ENCODE results near the gene SHROOM2.
"Not testable (repeated sequence)": the region's sequence is repeated elsewhere in the genome, so short reads cannot be mapped to it uniquely, and the experiment has no call there.

The SHROOM2 gene

GRCh38 chrX:9842541-9842940, 56.3 kb downstream of the SHROOM2 start:
- no peak for DNase-seq

DNA sequence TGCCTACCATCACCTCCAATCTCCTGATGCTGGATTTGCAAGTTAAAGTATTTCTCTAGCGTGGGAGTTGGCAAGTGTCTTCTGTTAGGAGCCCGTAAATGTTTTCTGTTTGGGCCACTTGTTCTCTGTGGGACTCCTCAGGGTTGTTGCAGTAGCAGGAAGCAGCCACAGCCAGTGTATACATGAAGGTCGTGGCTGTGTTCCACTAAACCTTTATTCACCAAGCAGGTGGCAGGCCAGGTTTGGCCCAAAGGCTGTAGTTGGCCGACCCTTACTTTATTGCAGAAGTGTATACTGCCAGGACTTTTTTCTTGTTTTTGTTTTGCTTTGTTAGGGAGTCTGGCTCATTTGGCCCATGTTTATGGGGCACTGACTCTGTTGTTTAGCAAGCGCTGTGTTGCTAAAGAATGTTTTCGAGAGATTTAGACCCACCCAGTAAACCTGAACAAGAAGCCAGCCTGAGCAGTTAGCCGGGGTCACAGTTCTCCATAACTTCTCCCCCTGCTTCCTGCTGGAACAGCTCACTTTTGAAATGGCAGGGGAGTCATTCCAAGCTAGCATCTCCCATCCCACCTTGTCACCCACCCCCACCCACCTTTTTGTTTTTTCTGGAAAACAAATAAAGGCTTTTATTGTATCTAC, 58.8 kb downstream of the SHROOM2 start:
- DNase-seq: no peak

DNA sequence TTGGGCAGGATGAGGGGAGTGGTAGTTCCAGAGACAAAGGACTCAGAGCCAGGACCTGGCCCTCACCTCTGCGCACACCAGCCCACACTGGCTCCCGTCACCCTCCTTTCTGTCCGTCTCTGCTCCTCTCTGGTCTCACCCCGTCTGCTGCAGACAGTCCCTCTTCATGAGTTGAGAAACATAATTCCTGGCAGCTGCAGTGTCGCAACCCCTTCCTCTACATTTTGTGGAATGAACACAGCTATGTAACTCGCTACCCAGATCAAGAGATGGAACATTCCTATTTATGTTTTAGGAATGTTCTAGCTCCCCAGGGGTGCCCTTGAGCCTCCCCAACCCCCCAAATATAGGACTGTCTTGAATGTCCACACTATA, 59.3 kb downstream of the SHROOM2 start:
- no peak for DNase-seq

DNA sequence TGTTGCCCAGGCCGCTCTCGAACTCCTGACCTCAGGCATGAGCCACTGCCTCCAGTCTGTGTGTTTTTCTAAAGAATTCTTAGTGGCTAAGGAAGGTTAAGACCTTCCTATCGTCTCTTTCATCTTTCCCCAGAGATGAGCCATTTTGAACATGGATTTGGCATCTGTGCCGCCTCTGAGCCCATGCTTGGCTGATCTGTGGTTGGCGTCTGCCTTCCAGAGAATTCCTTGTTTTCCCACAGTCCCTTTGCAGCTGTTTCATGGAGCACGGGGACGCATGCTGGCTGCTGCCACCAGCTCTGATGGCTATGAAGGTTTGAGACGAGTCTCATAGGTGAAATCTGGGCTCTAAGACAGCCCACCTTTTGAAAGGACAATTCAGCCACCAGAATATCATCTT, 60.4 kb downstream of the SHROOM2 start:
- DNase-seq: no peak

DNA sequence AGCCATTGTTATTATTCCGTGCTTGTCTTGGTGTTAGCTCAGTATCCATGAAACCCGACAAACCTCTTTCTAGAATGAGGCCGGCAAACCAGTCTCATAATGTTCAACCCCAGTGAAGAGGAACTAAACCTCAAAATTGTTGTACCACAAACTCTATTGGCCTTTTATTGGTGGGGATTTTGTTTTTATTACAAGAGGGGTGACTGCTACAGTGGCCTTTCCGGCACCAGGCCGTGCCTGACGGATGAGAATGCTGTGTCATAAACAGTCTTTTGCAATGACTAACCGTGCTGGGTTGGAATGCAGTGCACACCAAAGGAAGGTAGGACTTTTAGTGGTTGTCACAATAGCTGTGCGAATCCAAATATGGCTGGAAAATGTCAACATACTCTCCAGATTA, 60.8 kb downstream of the SHROOM2 start:
- DNase-seq: no peak

DNA sequence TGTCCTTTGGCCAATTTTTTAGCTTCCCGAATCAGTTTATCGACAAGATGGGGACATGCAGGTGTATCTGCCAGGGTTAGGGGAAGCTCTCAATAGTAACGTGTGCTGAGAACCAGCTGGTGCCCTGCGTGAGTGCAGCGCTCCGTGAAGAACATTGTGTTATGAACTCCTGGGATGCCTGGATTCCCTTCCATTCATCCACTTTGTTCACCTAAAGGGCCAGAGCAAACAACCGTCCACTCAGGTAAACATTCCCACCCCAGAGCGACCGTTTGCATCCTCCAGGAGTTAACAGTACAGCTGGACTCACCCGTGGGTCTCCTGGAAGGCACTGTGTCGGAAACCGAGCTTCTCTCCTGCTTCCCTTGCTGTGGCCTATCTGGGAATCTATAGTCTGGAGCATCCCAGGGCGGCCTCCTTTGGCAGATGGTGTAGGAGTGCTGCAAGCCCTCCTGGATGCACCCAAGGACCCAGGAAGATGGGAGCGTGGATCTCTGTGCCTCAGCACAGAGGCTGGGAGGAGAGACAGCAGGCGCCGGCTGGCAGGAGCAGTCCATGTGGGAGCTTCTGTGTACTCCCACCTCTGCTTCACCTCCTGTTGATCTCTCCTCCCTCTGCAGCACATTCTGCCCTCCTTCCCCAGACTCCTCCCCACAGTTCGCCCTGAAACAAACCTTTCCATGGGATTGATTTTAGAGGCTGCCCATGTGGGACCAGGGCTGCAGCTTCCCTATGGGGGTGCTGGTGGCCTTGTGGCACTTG, 62.7 kb downstream of the SHROOM2 start:
- DNase-seq: no peak

- DNase-seq: no peak
Observed at GRCh38 chrX:9851890-9852289, 65.7 kb downstream of the SHROOM2 start.

- DNase-seq: no peak
Observed at GRCh38 chrX:9853307-9853706, 67.1 kb downstream of the SHROOM2 start.

GRCh38 chrX:9855561-9856283, 69.5 kb downstream of the SHROOM2 start:
- DNase-seq: no peak

DNA sequence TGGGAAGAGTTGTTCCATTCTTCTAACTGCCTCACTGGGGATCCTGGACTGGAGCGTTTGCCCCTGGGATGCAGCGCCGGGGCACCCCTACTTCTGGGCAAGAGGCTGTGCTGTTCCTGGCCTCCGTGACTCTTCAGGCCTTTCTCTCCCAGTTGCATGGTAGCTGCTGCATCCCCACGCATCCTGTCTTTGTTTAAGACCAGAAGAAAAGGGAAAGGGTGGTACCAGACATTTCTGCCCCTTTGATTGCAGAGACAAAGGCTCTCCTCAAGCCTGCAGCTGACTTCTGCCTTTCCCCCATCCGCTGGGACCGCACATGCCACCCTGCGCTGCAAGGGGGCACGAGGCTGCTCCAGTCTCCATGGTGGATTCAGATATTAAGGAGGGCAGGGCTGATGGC, 70.4 kb downstream of the SHROOM2 start:
- DNase-seq: no peak

DNA sequence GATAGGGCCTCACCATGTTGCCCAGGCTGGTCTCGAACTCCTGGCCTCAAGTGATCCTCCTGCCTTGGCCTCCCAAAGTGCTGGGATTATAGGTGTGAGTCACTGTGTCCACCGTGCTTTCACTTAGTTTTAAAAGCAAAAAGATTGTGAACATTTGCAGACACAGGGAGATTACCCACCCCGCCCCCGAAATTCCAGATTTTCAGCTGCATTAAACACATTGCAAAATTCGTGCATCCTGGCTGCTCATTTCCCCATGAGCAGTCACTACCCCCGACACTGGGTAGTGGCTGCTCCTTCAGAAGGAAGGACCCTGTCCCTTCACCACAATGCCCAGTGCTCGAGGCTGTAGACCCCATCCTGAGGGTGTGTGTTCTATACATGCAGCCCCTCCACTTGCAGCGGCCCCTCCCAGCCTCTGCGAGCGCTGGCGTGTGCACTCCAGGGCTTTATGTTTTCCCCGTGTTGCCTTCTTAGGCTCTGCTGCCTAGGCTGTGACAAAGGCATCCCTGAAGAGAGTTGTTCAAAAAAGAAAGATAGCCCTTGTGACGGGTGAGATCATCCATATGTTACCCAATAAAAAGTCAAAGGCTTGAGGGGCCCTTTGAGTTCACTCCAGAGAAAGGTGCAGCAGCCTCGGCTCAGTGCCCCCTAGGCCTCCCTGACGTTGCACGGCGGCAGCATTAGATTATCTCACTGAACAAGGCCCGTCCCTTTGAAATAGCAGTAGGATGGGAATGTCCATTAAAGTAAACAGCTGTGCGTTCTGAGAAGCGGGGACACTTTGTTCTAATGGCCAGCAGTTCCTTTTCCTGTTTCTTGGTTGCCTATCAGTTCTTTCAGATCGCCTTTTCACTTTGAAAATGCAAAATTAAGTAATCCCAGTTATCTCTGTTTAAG, 71.6 kb downstream of the SHROOM2 start:
- no peak for DNase-seq

- DNase-seq: not testable (repeated sequence)
Observed at GRCh38 chrX:9858684-9859083, 72.5 kb downstream of the SHROOM2 start.

- DNase-seq: no peak
Observed at GRCh38 chrX:9859711-9860555, 73.7 kb downstream of the SHROOM2 start.

DNA sequence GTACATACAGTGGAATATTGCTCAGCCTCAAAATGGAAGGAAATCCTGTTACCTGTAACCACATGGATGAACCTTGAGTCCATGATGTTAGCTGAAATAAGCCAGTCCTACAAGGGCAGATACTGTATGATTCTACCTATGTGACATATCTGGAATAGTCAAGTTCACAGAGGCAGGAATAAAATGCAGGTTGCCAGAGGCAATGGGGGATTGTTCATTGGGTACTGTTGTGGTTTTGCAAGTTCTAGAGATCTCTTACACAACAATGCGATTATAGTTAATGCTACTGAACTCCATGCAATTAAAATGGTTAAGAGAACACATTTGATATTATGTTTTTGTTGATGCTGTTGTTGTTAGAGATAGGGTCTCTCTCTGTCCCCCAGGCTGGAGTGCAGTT, 74.6 kb downstream of the SHROOM2 start:
- no peak for DNase-seq

DNA sequence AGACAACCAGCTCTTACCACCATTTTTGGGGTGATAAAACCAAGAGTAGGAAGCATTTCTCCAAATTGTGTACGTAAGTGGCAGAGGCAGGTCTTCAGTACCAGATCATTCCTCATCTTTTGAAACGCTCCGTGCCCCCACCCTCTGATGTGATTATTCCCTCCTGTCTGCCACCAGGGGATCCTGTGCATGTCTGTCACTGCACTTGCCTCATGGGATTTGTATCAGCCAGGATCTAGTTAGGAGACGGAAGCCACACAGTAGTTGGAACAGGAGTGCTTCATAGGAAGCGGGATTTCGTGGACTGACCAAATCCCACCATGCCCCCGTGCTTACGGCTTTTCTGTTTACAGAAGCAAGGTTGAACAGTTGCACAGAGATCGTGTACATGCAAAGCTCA, 75.5 kb downstream of the SHROOM2 start:
- DNase-seq: no peak

DNA sequence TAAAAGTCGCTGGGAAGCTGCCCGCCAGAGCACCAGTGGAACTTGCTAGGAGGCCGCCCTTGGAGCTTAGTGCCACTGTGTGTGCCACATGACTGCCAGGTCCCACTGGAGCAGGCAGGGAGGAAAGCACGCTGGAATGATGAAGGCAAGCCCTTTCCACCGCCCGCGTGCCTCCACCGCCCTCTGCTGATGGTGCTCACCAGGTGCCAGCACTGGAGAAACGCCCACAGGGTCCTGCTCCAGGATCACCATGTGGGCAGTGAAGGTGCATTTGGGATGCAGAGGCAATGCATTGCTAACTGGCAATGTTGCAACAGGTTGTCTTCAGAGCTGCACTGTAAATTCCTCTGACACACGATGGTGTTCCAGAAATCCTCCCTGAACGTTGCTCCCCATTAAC, 76.3 kb downstream of the SHROOM2 start:
- DNase-seq: no peak

GRCh38 chrX:9862953-9863352, 76.7 kb downstream of the SHROOM2 start:
- DNase-seq: no peak

- DNase-seq: no peak
Observed at GRCh38 chrX:9864011-9864410, 77.8 kb downstream of the SHROOM2 start.

GRCh38 chrX:9865804-9866472, 79.7 kb downstream of the SHROOM2 start:
- DNase-seq: no peak

- no peak for DNase-seq
Observed at GRCh38 chrX:9866633-9867032, 80.4 kb downstream of the SHROOM2 start.

- DNase-seq: no peak
Observed at GRCh38 chrX:9867226-9867625, 81.0 kb downstream of the SHROOM2 start.

GRCh38 chrX:9867753-9868152, 81.5 kb downstream of the SHROOM2 start:
- no peak for DNase-seq
